K562 (cell line): Measurements from ENCODE around the gene SLCO3A1. TPM values are rescaled to one million over a fixed set of nuclear protein-coding genes. Genes with fewer than 3 reads are reported as not detected.

ENCODE experiments used
- ATAC-seq: fragments of 200-7000 bp; cut with Tn5 transposase; 3 replicates; pipeline ENCODE4 v1.9.1; 2020; ENCODE audit warnings: moderate library complexity
- BruUV-seq: library from RNA; stranded (reverse); fragments of 400-500 nt; replicated peaks from 2 replicates; lab custom pipeline; 2021; lab: Mats Ljungman, UMichigan
- CTCF ChIA-PET: fragments of 300-600 bp; formaldehyde crosslinking; extraction: SDS; loops from one replicate; lab custom pipeline; 2021; ENCODE audit warnings: low intra/inter-chr PET ratio; lab: Yijun Ruan, JAX
- POLR2A ChIA-PET: fragments of 300-600, 350-650 bp; sonication (Branson Sonifier 250); formaldehyde crosslinking; extraction: SDS; loops from one replicate; lab custom pipeline; 2021; ENCODE audit warnings: antibody characterized with exemption, inconsistent platforms; lab: Yijun Ruan, JAX
- DNase-seq, 4 experiments: peaks; one replicate each; pipeline versions ENCODE4 v3.0.0 to v3.0.0-alpha.2; 2011 to 2018; ENCODE audit warnings: low spot score in 3 of 4, mixed read lengths in 3 of 4; ENCODE audit errors: extremely low read depth in 1 of 4
- FAIRE-seq: peaks from 2 replicates; lab custom pipeline; 2011; peaks lifted over from hg19 to GRCh38; lab: Jason Lieb, UNC
- H2AFZ ChIP-seq: 2 replicates; pipeline ENCODE4 v1.6.0; 2011; ENCODE audit warnings: low read depth, low read length, control low read depth, inconsistent platforms
- H3K27ac ChIP-seq: fragments of 200-600 bp; 3 replicates; pipeline ENCODE4 v1.8.0; 2011; ENCODE audit warnings: low read depth, mild to moderate bottlenecking, control low read depth, inconsistent platforms, low read length, moderate library complexity, mixed read lengths; ENCODE audit errors: extremely low read depth
- H3K27me3 ChIP-seq, 2 experiments: fragments of 300-600 bp in 1 of 2; 2 replicates in 1 of 2; 3 replicates in 1 of 2; pipeline versions ENCODE4 v1.6.0 to v1.8.0; 2011; ENCODE audit warnings: inconsistent platforms in 2 of 2, low read length in 2 of 2, mild to moderate bottlenecking in 1 of 2, mixed read lengths in 1 of 2, moderate library complexity in 1 of 2; ENCODE audit not compliant: control insufficient read depth in 2 of 2, insufficient read depth in 2 of 2
- H3K36me3 ChIP-seq: fragments of 300-600 bp; 3 replicates; pipeline ENCODE4 v1.8.0; 2011; ENCODE audit warnings: mild to moderate bottlenecking, low read length, inconsistent platforms; ENCODE audit not compliant: control insufficient read depth, insufficient read depth
- H3K4me1 ChIP-seq, 2 experiments: fragments of 200-600 bp in 1 of 2; replicated peaks in 1 of 2; 2 replicates in 1 of 2; 3 replicates in 1 of 2; pipeline versions ENCODE4 v1.5.1 to v1.8.0; 2011; ENCODE audit warnings: inconsistent platforms in 2 of 2, low read length in 2 of 2, mild to moderate bottlenecking in 1 of 2, mixed read lengths in 1 of 2, moderate library complexity in 1 of 2; ENCODE audit not compliant: control insufficient read depth in 2 of 2, insufficient read depth in 2 of 2
- H3K4me2 ChIP-seq: 2 replicates; pipeline ENCODE4 v1.6.1; 2011; ENCODE audit warnings: low read length, control low read depth, inconsistent platforms, mixed read lengths; ENCODE audit not compliant: insufficient read depth
- H3K4me3 ChIP-seq: fragments of 200-600 bp; sonication (generic), shearing (Covaris generic); 2 replicates; pipeline ENCODE4 v1.5.1; 2016; ENCODE audit warnings: control low read depth, inconsistent platforms
- H3K79me2 ChIP-seq: fragments of 200-600 bp; 3 replicates; pipeline ENCODE4 v1.8.0; 2011; ENCODE audit warnings: low read length, inconsistent platforms; ENCODE audit not compliant: control insufficient read depth, insufficient read depth
- H3K9ac ChIP-seq, 2 experiments: 2 replicates each; pipeline versions ENCODE4 v1.6.0 to v1.6.1; 2011; ENCODE audit warnings: low read depth in 2 of 2, low read length in 2 of 2, control low read depth in 1 of 2, inconsistent platforms in 1 of 2, mild to moderate bottlenecking in 1 of 2, mixed read lengths in 1 of 2; ENCODE audit not compliant: insufficient read depth in 1 of 2
- H3K9me1 ChIP-seq: one replicate; pipeline ENCODE4 v1.6.0; 2011; ENCODE audit warnings: inconsistent platforms, mild to moderate bottlenecking, low read length, moderate library complexity; ENCODE audit not compliant: control insufficient read depth, insufficient read depth
- H3K9me3 ChIP-seq: replicated peaks from 2 replicates; pipeline ENCODE4 v1.5.1; 2011; ENCODE audit warnings: low read depth, low read length, inconsistent platforms; ENCODE audit not compliant: control insufficient read depth, insufficient read depth
- H4K20me1 ChIP-seq: replicated peaks from 2 replicates; pipeline ENCODE4 v1.6.1; 2011; ENCODE audit warnings: low read length, inconsistent platforms, mixed read lengths; ENCODE audit not compliant: control insufficient read depth, insufficient read depth
- CHD4 ChIP-seq: fragments of 200-600 bp; sonication (generic); IDR thresholded peaks from 3 replicates; pipeline ENCODE4 v1.6.1; 2012; ENCODE audit warnings: low read depth, mild to moderate bottlenecking, mixed read lengths, low read length, inconsistent platforms; ENCODE audit not compliant: insufficient read depth, insufficient replicate concordance, poor library complexity, severe bottlenecking
- FOXP1 ChIP-seq: sonication (generic); formaldehyde crosslinking; IDR thresholded peaks from 2 replicates; pipeline ENCODE4 v1.8.0; 2022; ENCODE audit warnings: mild to moderate bottlenecking, missing genetic modification reagents
- GATA2 ChIP-seq: sonication (generic); formaldehyde crosslinking; IDR thresholded peaks from 2 replicates; pipeline ENCODE4 v1.4.0; 2020; ENCODE audit warnings: mild to moderate bottlenecking, missing genetic modification reagents
- MLX ChIP-seq, 2 experiments: fragments of 450-650 bp in 1 of 2; sonication (generic) in 1 of 2; formaldehyde crosslinking; conservative IDR thresholded peaks; 2 replicates each; pipeline versions ENCODE4 v1.4.0 to v1.8.1; 2020 to 2022; ENCODE audit warnings: mild to moderate bottlenecking in 1 of 2, missing genetic modification reagents in 1 of 2
- MTA1 ChIP-seq: fragments of 450-650 bp; IDR thresholded peaks from 2 replicates; pipeline ENCODE4 v1.6.1; 2017; ENCODE audit warnings: borderline replicate concordance
- NELFE ChIP-seq: IDR thresholded peaks from 2 replicates; pipeline ENCODE4 v1.6.1; 2011; ENCODE audit warnings: mild to moderate bottlenecking; ENCODE audit not compliant: insufficient read depth, insufficient read length
- SP1 ChIP-seq: sonication (generic); formaldehyde crosslinking; IDR thresholded peaks from 2 replicates; pipeline ENCODE4 v1.8.1; 2022; ENCODE audit warnings: mild to moderate bottlenecking, missing genetic modification reagents
- SRF ChIP-seq, 2 experiments: fragments of 250-450, 450-650 bp in 1 of 2; sonication (Bioruptor Pico) in 1 of 2; sonication (generic) in 1 of 2; formaldehyde crosslinking; IDR thresholded peaks; 2 replicates each; pipeline versions ENCODE4 v1.5.0 to v1.5.1; 2020 to 2022; ENCODE audit warnings: mild to moderate bottlenecking in 1 of 2, missing genetic modification reagents in 1 of 2
- ZBTB9 ChIP-seq: fragments of 450-650 bp; formaldehyde crosslinking; IDR thresholded peaks from 2 replicates; pipeline ENCODE4 v1.4.0; 2020; ENCODE audit warnings: mild to moderate bottlenecking, moderate library complexity
- ZC3H11A ChIP-seq: IDR thresholded peaks from 2 replicates; pipeline ENCODE4 v1.6.1; 2012; ENCODE audit warnings: low read depth, low read length, improper control_type of control experiment
- WGBS: fragments of 100-300 bp; shearing (Covaris generic); methylation state at CpG from one replicate; pipeline ENCODE4 v1.1.6; 2016; ENCODE audit warnings: low coverage, mixed read lengths; ENCODE audit not compliant: insufficient coverage; ENCODE audit errors: missing lambda C conversion rate; 5-methylcytosine and 5-hydroxymethylcytosine counted together
- in situ Hi-C: fragments of 300-500 bp; cut with MboI; formaldehyde crosslinking; loops from 4 replicates; pipeline ENCODE4 v1.15.0; 2018; ENCODE audit warnings: inconsistent platforms, mixed read lengths
- intact Hi-C: fragments of 100-400 bp; cut with micrococcal nuclease; formaldehyde crosslinking; loops from 2 replicates; pipeline ENCODE4 v1.14.2; 2022
- polyA plus RNA-seq, 8 experiments: library from polyadenylated mRNA; depleted of rRNA in 4 of 8; stranded (reverse) in 5 of 8; unstranded in 3 of 8; fragments of >200 nt; fragmentation: Nextera tagmentation in 2 of 8; fragmentation: Illumina TruSeq in 1 of 8; extraction: Ambion mirVana in 2 of 8; extraction: Trizol in 1 of 8; gene quantifications; 2 replicates each; pipeline versions ENCODE4 v1.2.1 to v1.2.3, GENCODE V29; 2011 to 2014; ENCODE audit warnings: inconsistent platforms in 1 of 8, missing spikeins in 1 of 8
- total RNA-seq, 7 experiments: library from RNA; depleted of rRNA in 6 of 7; stranded (reverse); fragments of >200 nt in 6 of 7; fragmentation: Illumina TruSeq in 2 of 7; extraction: Trizol in 2 of 7; gene quantifications; 2 replicates each; pipeline versions ENCODE4 v1.2.1 to v1.2.3, GENCODE V29; 2011 to 2021; ENCODE audit warnings: low replicate concordance in 1 of 7
- TF ChIP-seq, protein P1 (sequence below): sonication (generic); formaldehyde crosslinking; IDR thresholded peaks from 2 replicates; pipeline ENCODE4 v1.8.1; 2023; ENCODE audit warnings: mild to moderate bottlenecking, missing genetic modification reagents
- TF ChIP-seq, protein P2 (sequence below), 3 experiments: IDR thresholded peaks in 2 of 3; conservative IDR thresholded peaks in 1 of 3; 2 replicates each; pipeline ENCODE4 v1.5.1; 2011 to 2012; ENCODE audit warnings: low read length in 3 of 3, mild to moderate bottlenecking in 3 of 3, control low read depth in 2 of 3, improper control_type of control experiment in 1 of 3, inconsistent platforms in 1 of 3, low read depth in 1 of 3, mixed read lengths in 1 of 3, moderate library complexity in 1 of 3; ENCODE audit not compliant: insufficient read depth in 2 of 3

The SLCO3A1 gene
- total and polyA plus RNA-seq, 9 of the 15 experiments (the other 6 are each of a cell fraction or from before 2014, with no cell fraction given), result 0.01 to 0.84 (median 0.06) TPM; not detected in 3

DNA sequence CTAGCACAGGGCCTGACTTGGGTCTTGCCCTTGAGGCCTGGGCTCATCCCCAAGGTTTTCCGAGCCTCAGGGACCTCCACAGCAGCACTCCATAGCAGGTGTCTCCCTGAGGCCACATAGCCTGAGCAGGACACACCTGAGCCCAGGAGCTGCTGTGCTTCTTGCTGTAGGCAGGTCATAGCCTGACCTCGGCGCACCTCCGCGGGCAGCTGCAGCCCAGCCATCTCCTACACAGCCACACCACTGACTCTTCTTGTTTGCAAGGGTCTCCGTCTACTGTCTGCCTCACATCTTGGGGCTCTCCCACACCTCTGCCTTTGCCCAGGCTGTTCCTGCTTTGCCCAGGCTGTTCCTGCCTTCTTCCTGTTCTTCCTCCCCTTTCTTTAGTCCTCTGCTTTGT, 224.8 kb downstream of the SLCO3A1 start (continued):
- TF ChIP-seq NELFE (no peak), ZBTB9 (CRISPR knock-in tag) (no peak)

GRCh38 chr15:92079047-92079446, 225.5 kb downstream of the SLCO3A1 start:
- BruUV-seq, result no TSS peak
- intact Hi-C loops (loop anchor here (5.0 kb wide), 2 partner anchors 227 to 372 kb away; partner anchors contain the start of gene SLCO3A1), in situ Hi-C loops (no loop called here)
- ChIA-PET POLR2A (interaction anchor here (1.0 kb wide), 1 partner anchor 10 kb away, joined by 5 read pairs; no protein-coding TSS in a partner anchor), CTCF (no interaction called here)
- ATAC-seq (peak; percentile 74), FAIRE-seq (peak; percentile 67), DNase-seq (peak; percentile 31 to 57 (median 48))
- no peak overlapping the region for H3K27ac ChIP-seq
- H3K9ac ChIP-seq, result no peak overlapping the region
- H2AFZ ChIP-seq, result no peak overlapping the region
- H4K20me1 ChIP-seq, result no peaks in the 10 kb centered on the region
- peaks cover 0 to 42% of the 10 kb centered on the region in 2 experiments; a peak in 3 of 5 replicates for H3K27me3 ChIP-seq
- H3K9me3 ChIP-seq, result no peaks in the 10 kb centered on the region
- no peaks in the 10 kb centered on the region for H3K9me1 ChIP-seq
- WGBS, result 0% methylated on average over 3 of the region's 3 CpGs
- H3K36me3 ChIP-seq, result no peaks in the 10 kb centered on the region
- H3K4me1 ChIP-seq, result no peaks in the 10 kb centered on the region
- H3K79me2 ChIP-seq, result no peaks in the 10 kb centered on the region
- no peak overlapping the region for H3K4me2 ChIP-seq
- no peak overlapping the region for H3K4me3 ChIP-seq
- TF ChIP-seq, protein P1, sequence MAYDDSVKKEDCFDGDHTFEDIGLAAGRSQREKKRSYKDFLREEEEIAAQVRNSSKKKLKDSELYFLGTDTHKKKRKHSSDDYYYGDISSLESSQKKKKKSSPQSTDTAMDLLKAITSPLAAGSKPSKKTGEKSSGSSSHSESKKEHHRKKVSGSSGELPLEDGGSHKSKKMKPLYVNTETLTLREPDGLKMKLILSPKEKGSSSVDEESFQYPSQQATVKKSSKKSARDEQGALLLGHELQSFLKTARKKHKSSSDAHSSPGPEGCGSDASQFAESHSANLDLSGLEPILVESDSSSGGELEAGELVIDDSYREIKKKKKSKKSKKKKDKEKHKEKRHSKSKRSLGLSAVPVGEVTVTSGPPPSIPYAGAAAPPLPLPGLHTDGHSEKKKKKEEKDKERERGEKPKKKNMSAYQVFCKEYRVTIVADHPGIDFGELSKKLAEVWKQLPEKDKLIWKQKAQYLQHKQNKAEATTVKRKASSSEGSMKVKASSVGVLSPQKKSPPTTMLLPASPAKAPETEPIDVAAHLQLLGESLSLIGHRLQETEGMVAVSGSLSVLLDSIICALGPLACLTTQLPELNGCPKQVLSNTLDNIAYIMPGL (CRISPR knock-in tag), result no peak
- TF ChIP-seq GATA2 (CRISPR knock-in tag) (no peak), SP1 (no peak), CHD4 (no peak), SRF (CRISPR knock-in tag; IDR thresholded peaks at IDR 0.05) (no peak), ZC3H11A (no peak), MLX (CRISPR knock-in tag; conservative IDR thresholded peaks at IDR 0.05) (no peak), FOXP1 (CRISPR knock-in tag) (no peak), MTA1 (no peak)
- TF ChIP-seq, protein P2, sequence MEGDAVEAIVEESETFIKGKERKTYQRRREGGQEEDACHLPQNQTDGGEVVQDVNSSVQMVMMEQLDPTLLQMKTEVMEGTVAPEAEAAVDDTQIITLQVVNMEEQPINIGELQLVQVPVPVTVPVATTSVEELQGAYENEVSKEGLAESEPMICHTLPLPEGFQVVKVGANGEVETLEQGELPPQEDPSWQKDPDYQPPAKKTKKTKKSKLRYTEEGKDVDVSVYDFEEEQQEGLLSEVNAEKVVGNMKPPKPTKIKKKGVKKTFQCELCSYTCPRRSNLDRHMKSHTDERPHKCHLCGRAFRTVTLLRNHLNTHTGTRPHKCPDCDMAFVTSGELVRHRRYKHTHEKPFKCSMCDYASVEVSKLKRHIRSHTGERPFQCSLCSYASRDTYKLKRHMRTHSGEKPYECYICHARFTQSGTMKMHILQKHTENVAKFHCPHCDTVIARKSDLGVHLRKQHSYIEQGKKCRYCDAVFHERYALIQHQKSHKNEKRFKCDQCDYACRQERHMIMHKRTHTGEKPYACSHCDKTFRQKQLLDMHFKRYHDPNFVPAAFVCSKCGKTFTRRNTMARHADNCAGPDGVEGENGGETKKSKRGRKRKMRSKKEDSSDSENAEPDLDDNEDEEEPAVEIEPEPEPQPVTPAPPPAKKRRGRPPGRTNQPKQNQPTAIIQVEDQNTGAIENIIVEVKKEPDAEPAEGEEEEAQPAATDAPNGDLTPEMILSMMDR (IDR thresholded peaks at IDR 0.05 in 2 of 3, conservative IDR thresholded peaks at IDR 0.05 in 1 of 3; ENCODE audit: insufficient read depth in 2 of 3, low read depth in 1 of 3, low read length in 3 of 3), result peak; percentile 36 to 56 (median 41); a peak in 5 of 6 replicates
